ENCODE measurements around the gene ASPG.

Gene ASPG

DNA sequence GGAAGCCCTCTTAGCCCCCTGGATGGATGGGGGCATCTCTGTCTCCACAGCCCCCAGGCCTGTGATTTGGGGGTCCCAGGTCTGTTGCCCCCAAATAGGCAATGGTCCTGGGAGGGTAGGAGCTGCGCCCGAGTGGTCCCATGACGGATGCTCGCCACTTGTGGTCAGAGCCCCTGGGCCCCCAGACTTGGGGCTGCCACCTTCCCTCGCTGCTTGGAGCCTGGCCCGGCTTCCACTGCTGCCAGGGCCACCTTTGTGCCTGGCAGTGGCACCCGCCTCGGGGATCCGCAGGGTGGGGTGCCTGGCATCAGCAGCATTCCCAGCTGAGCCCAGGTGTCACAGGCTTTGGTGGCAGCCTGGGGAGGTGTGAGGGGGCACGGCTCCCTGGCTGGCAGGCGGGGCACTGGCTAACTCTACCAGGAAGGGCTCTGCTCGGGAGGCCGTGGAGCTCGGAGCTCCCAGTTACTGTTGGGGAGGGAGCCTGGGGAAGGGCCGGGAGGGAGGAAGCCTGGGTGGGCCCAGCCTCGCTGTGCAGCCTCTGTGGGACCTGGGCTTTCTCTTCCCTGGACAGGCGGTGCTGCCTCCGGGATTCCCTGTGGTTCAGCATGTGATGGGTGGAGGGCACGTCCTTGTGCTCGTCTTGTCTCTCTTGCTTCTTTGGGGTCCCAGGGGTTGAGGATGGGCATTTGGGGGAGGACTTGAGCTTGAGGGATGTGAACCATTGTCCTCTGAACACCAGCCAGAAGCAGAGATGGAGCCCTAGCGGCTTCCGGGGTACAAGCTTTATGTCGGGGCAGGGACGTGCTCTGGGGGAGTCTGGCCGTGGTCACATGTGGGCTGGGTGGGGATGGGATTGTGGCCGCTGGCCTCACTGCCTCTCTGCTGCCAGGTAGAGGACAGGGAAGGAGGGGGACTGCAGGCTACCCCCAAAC is 58.3 kb downstream of the ASPG start:
- no peak overlapping the region for H3K4me3 ChIP-seq (ENCODE audit: low read depth in 1 of 2, low read length in 2 of 2)
- no peaks in the 10 kb centered on the region for H3K9me3 ChIP-seq (ENCODE audit: control insufficient read depth in 1 of 2, low read length in 2 of 2)
- peaks cover 5% of the 10 kb centered on the region for H3K27me3 ChIP-seq (ENCODE audit: low read depth, low read length)
- H3K4me1 ChIP-seq (ENCODE audit: control insufficient read depth in 1 of 2, insufficient read depth in 2 of 2, low read length in 2 of 2): peaks cover 0 to 3% of the 10 kb centered on the region in 2 donors
- no peaks in the 10 kb centered on the region for H3K36me3 ChIP-seq (ENCODE audit: control insufficient read depth in 1 of 2, insufficient read depth in 2 of 2, low read length in 2 of 2)
- H3K27ac ChIP-seq (ENCODE audit: low read length): no peak overlapping the region

DNA sequence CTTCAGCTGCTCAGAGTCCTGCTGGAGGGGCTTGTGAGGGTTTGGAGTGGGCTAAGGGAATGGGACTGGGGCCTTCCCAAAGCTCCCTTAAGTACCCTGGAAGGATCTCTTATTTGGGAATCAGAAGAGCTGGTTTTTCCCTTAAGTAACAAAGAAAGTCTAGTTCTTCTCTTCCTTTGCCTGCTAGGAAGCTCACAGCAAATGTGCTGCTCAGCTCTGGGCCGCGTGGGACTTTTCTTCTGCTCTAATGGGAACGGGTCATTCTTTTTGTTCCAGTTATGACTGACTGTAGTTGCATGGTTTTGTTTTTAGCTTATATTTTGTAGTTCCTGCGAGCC is 58.9 kb downstream of the ASPG start:
- Histone ChIP-seq H3K9me3 (ENCODE audit: control insufficient read depth in 1 of 2, low read length in 2 of 2) (no peaks in the 10 kb centered on the region), H3K4me1 (ENCODE audit: control insufficient read depth in 1 of 2, insufficient read depth in 2 of 2, low read length in 2 of 2) (no peaks in the 10 kb centered on the region), H3K36me3 (ENCODE audit: control insufficient read depth in 1 of 2, insufficient read depth in 2 of 2, low read length in 2 of 2) (no peaks in the 10 kb centered on the region), H3K27me3 (ENCODE audit: low read depth, low read length) (peaks cover under 1% of the 10 kb centered on the region), H3K27ac (ENCODE audit: low read length) (no peak overlapping the region), H3K4me3 (ENCODE audit: low read depth in 1 of 2, low read length in 2 of 2) (no peak overlapping the region)

DNA sequence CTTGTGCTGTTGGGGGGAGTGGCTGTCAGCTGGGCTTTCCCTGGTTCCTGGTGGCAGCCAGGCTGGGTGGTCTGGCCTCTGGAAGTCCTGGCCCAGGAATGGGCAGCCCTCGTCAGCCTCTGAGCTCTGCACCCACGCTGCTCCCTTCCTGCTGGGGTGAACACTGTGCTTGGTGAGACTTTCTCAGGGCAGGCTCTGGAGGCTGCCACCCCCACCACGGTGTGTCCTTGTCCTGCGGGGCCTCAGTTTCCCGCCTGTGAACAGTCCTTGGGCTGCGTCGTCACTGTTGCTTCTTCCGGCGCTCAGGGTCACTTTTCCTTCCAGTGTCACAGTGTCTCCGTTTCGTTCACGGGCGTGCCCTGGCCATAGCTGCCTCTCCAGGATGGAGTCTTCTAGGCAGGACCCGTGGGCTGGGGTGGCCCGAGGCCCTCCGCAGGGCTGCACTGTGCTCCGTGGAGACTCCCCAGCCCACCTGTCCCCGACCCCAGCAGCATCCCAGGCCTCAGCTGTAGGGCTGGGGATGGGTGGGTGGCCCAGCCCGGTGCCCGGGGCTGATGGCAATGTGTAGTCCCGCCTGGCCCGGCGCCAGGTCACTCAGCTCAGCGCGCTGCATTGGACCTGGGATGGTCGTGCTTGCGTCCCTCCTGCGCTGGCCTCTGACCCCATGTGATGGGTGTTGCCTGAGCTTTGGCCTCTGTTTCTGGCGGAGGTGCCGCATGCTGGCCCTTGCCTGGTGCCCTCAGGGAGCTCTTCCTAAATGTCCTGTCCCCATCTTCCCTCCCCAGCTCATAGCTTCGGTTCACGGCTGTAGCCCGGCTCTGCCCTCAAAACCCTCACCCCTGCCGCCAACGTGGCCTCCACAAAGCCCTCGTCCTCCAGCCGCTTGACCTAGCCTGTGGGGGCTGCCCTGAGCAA is 59.7 kb downstream of the ASPG start:
- peaks cover 0 to 1% of the 10 kb centered on the region in 2 donors for H3K4me1 ChIP-seq (ENCODE audit: control insufficient read depth in 1 of 2, insufficient read depth in 2 of 2, low read length in 2 of 2)
- H3K27me3 ChIP-seq (ENCODE audit: low read depth, low read length): no peaks in the 10 kb centered on the region
- H3K27ac ChIP-seq (ENCODE audit: low read length): no peak overlapping the region
- H3K9me3 ChIP-seq (ENCODE audit: control insufficient read depth in 1 of 2, low read length in 2 of 2): no peaks in the 10 kb centered on the region
- H3K36me3 ChIP-seq (ENCODE audit: control insufficient read depth in 1 of 2, insufficient read depth in 2 of 2, low read length in 2 of 2): no peaks in the 10 kb centered on the region
- no peak overlapping the region for H3K4me3 ChIP-seq (ENCODE audit: low read depth in 1 of 2, low read length in 2 of 2)

DNA sequence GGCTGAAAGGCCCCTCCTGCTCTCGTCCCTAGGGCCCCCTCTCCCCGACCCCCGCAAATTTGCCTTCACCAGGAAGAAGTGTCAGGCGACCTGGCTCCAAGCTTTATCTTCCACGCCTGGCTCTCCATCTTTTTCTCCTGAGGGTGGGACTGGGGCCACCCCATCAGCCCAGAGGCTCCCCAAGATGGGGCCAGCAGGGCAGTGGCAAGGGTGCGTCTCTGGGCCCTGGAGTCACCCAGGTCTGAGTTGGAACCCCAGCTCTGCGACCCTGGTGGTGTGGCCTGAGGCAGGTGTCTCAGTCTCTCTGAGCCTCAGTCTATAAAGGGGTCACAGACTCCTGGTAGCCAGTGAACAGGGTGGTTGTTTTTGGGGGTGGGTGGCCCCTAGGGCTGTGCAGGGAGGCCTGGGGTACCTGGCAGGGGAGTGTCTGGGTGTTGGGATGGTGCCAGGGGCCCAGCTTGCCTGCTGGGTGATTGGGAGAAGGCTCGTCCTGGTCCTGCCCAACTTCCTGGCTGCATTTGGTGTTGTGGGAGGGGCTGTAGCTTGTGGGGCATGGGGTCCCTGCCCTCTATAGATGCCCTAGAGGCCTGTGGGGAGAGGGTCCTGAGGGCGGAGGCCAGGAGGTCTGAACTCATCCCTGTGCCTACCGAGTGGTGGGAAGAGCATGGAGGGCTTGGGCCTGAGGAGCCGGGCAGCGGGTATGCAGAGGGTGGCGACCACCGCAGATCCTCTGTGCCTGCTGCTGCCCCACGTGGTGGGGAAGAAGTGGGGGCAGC is 60.5 kb downstream of the ASPG start:
- Histone ChIP-seq H3K4me1 (ENCODE audit: control insufficient read depth in 1 of 2, insufficient read depth in 2 of 2, low read length in 2 of 2) (peaks cover 0 to 4% of the 10 kb centered on the region in 2 donors), H3K36me3 (ENCODE audit: control insufficient read depth in 1 of 2, insufficient read depth in 2 of 2, low read length in 2 of 2) (no peaks in the 10 kb centered on the region), H3K4me3 (ENCODE audit: low read depth in 1 of 2, low read length in 2 of 2) (no peak overlapping the region), H3K9me3 (ENCODE audit: control insufficient read depth in 1 of 2, low read length in 2 of 2) (no peaks in the 10 kb centered on the region), H3K27ac (ENCODE audit: low read length) (no peak overlapping the region), H3K27me3 (ENCODE audit: low read depth, low read length) (no peaks in the 10 kb centered on the region)

DNA sequence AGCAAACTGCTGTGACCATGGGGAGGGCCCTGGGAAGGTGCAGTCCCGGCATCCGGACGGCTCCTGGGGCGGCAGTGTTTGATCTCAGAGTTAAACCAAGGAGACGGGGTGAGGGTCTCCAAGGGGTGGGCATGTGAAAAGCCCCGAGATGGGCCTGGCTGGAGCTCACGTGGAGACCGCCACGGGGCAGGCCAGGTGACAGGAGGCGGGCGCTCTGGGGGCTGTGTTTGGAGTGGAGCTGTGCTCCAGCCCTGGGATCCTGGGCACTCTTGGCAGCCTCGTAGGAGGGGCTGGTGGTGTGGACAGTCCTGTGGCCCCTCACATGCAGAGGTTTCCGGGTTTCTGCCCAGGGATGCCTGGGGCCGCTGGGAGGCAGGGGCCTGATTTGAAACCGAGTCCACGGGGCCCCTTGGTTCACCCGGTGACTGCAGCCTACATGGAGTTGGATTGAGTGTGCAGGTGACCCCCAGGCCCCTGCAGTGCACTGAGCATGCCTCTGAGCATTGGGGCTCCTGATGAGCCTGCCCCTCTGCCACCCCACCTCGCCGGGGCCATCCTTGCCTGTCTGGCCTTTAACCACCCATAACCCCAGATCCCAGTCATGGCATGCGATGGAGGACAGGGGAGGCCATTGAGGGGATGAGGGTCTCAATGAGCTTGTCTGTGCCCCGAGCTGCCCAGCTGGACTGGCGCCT is 61.3 kb downstream of the ASPG start:
- H3K9me3 ChIP-seq (ENCODE audit: control insufficient read depth in 1 of 2, low read length in 2 of 2): no peaks in the 10 kb centered on the region
- no peak overlapping the region for H3K27ac ChIP-seq (ENCODE audit: low read length)
- no peak overlapping the region for H3K4me3 ChIP-seq (ENCODE audit: low read depth in 1 of 2, low read length in 2 of 2)
- no peaks in the 10 kb centered on the region for H3K27me3 ChIP-seq (ENCODE audit: low read depth, low read length)
- peaks cover 0 to 4% of the 10 kb centered on the region in 2 donors for H3K4me1 ChIP-seq (ENCODE audit: control insufficient read depth in 1 of 2, insufficient read depth in 2 of 2, low read length in 2 of 2)
- H3K36me3 ChIP-seq (ENCODE audit: control insufficient read depth in 1 of 2, insufficient read depth in 2 of 2, low read length in 2 of 2): no peaks in the 10 kb centered on the region

DNA sequence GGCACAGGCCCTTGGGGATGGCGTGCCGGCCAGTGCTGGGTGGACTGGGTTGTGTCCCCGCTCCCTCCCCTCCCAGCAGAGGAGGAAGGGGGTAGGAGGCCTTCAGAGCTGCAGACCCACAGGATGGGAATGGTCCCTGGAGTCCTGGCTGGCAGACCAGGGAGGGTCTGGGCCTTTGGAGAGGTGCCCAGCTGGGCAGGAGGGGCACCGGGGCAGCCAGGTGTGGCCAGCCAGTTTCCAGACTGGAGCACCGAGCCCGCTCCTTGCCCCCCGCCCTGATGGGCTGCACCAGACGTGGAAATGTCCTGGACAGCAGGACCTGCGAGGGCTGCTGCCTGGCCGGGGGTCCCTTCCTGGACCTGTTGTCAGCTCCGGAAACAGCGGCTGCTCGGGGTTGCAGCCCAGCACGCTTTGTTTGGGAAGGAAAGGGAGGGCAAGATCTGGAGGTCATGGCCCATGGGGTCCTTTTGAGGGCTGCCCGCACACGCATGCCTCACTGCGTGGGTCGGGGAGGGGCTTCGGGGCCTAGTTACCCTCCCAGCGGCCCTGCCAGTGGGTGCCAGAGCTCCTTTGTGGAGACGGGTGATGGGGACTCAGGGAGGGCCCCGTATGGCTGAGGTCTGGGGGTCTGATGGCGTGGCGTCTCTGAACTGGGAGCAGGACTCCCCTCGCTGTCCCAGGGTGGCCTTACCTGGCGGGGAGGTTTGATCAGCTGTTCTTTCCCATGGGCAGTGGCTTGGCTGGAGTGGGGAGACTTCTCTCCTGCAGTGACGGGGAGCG is 62.0 kb downstream of the ASPG start:
- H3K4me1 ChIP-seq (ENCODE audit: control insufficient read depth in 1 of 2, insufficient read depth in 2 of 2, low read length in 2 of 2): peaks cover 0 to 4% of the 10 kb centered on the region in 2 donors
- H3K9me3 ChIP-seq (ENCODE audit: control insufficient read depth in 1 of 2, low read length in 2 of 2): no peaks in the 10 kb centered on the region
- H3K27me3 ChIP-seq (ENCODE audit: low read depth, low read length): no peaks in the 10 kb centered on the region
- H3K27ac ChIP-seq (ENCODE audit: low read length): no peak overlapping the region
- H3K36me3 ChIP-seq (ENCODE audit: control insufficient read depth in 1 of 2, insufficient read depth in 2 of 2, low read length in 2 of 2): no peaks in the 10 kb centered on the region
- H3K4me3 ChIP-seq (ENCODE audit: low read depth in 1 of 2, low read length in 2 of 2): no peak overlapping the region

DNA sequence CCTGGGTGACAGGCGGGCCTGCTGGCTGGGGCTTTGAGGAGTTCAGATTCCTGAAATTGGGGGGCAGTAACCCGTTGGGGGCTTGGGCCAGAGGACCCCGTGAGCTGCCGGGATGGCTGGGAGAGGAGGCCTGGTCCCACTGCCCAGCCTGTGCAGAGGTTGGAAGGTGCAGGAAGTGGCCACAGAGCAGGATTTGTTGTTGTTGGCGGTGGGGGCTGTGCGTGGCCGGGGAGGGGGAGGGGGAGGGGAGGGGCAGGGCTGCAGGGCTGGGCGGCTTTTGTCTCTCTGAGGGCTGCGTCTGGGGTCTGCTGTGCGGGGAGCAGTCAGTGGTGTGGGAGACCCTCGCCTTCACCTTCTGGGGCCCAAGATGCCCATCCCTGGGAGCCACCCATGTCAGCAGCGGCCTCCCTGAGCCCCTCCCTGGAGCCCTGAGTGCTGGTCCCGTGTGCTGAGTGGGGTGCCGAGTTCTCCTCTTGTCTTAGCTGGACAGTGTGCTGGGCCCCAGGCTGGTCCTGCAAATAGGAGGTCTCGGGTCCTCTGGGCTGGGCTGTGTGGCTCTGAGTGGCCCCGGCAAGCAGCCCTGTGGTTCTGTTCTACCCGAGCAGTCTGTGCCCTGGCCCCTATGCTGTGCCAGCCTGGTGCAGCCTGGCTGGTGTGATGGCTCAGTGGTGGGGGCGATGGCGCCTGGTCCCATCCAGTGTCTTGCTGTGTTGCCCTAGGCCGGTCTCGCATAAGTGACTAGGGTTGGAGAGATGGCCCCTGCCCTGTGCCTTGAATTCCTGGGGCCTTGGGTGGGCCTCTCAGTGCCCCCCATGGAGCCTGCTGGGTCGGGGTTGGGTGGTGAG is 63.2 kb downstream of the ASPG start:
- Histone ChIP-seq H3K4me3 (ENCODE audit: low read depth in 1 of 2, low read length in 2 of 2) (no peak overlapping the region), H3K4me1 (ENCODE audit: control insufficient read depth in 1 of 2, insufficient read depth in 2 of 2, low read length in 2 of 2) (peaks cover 0 to 4% of the 10 kb centered on the region in 2 donors), H3K27me3 (ENCODE audit: low read depth, low read length) (no peaks in the 10 kb centered on the region), H3K36me3 (ENCODE audit: control insufficient read depth in 1 of 2, insufficient read depth in 2 of 2, low read length in 2 of 2) (no peaks in the 10 kb centered on the region), H3K9me3 (ENCODE audit: control insufficient read depth in 1 of 2, low read length in 2 of 2) (no peaks in the 10 kb centered on the region), H3K27ac (ENCODE audit: low read length) (no peak overlapping the region)

DNA sequence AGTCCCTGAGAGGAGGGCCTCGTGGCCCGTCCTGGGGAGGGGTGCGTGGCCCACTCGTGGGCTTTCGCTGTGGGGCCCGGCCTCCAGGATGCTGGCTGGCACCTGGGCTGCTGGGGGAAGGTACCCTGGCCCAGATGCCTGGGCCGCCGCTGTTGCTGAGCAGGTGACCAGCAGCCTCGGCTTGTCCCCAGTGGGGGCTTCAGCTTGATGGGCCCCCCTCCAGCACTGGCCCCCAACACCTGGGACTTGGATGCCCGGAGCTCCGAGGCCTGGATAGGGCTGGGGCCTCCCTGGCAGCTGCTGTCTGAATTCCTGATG is 63.7 kb downstream of the ASPG start:
- Histone ChIP-seq H3K4me3 (ENCODE audit: low read depth in 1 of 2, low read length in 2 of 2) (no peak overlapping the region), H3K36me3 (ENCODE audit: control insufficient read depth in 1 of 2, insufficient read depth in 2 of 2, low read length in 2 of 2) (no peaks in the 10 kb centered on the region), H3K9me3 (ENCODE audit: control insufficient read depth in 1 of 2, low read length in 2 of 2) (no peaks in the 10 kb centered on the region), H3K4me1 (ENCODE audit: control insufficient read depth in 1 of 2, insufficient read depth in 2 of 2, low read length in 2 of 2) (peaks cover 0 to 4% of the 10 kb centered on the region in 2 donors), H3K27me3 (ENCODE audit: low read depth, low read length) (no peaks in the 10 kb centered on the region), H3K27ac (ENCODE audit: low read length) (no peak overlapping the region)

DNA sequence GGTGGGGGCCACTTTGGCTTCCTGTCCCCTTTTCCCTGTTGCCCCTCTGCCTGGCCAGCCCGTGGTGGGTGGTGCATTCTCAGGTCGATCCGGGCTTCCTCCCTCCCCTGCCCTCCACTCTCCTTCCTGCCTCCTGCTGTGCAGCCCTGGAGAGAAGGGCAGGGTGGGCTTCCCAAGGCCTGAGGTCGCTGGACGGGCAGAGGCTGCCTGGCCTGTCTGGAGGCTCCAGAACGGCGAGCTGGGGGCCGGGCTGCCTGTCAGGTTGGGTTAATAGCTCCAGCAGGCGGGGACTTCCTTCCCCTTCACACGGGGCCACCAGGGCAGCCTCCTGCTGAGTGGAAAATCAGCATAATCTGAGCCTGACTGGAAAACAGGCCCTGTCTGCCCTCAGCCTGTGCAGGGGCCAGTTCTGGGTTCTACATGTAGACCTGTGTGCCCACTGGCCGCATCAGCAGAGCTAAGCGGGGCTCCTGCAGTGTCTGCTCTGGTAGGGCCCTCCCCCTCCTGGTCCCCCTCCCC is 64.2 kb downstream of the ASPG start:
- Histone ChIP-seq H3K27me3 (ENCODE audit: low read depth, low read length) (no peaks in the 10 kb centered on the region), H3K36me3 (ENCODE audit: control insufficient read depth in 1 of 2, insufficient read depth in 2 of 2, low read length in 2 of 2) (no peaks in the 10 kb centered on the region), H3K4me3 (ENCODE audit: low read depth in 1 of 2, low read length in 2 of 2) (no peak overlapping the region), H3K27ac (ENCODE audit: low read length) (no peak overlapping the region), H3K4me1 (ENCODE audit: control insufficient read depth in 1 of 2, insufficient read depth in 2 of 2, low read length in 2 of 2) (peaks cover 0 to 4% of the 10 kb centered on the region in 2 donors), H3K9me3 (ENCODE audit: control insufficient read depth in 1 of 2, low read length in 2 of 2) (no peaks in the 10 kb centered on the region)
